CD14-positive monocyte (primary cell): ENCODE results near the gene CCDC198. TPM values are rescaled to one million over a fixed set of nuclear protein-coding genes. Genes with fewer than 3 reads are reported as not detected.

Source experiments
- DNase-seq, 3 donors: peaks; one replicate each; pipeline ENCODE4 v3.0.0-alpha.2; 2011 to 2022
- H2AFZ ChIP-seq: 2 replicates; pipeline ENCODE4 v1.6.0; 2012; ENCODE audit warnings: mild to moderate bottlenecking, low read depth, low read length, inconsistent platforms; ENCODE audit not compliant: insufficient read depth, poor library complexity, severe bottlenecking
- H3K27ac ChIP-seq, 2 donors: 1 replicate in 1 of 2; 2 replicates in 1 of 2; pipeline ENCODE4 v1.5.1; 2012 to 2013; ENCODE audit warnings: low read length in 2 of 2, control low read depth in 1 of 2, inconsistent platforms in 1 of 2, low read depth in 1 of 2, mild to moderate bottlenecking in 1 of 2
- H3K27me3 ChIP-seq, 2 donors: one replicate each; pipeline versions ENCODE4 v1.6.0 to v1.6.1; 2011 to 2013; ENCODE audit warnings: low read length in 2 of 2; ENCODE audit not compliant: control insufficient read depth in 2 of 2, insufficient read depth in 2 of 2
- H3K36me3 ChIP-seq, 2 donors: replicated peaks in 1 of 2; 1 replicate in 1 of 2; 2 replicates in 1 of 2; pipeline versions ENCODE4 v1.5.1 to v1.6.1; 2012 to 2013; ENCODE audit warnings: low read length in 2 of 2, control low read depth in 1 of 2, inconsistent platforms in 1 of 2, mild to moderate bottlenecking in 1 of 2; ENCODE audit not compliant: insufficient read depth in 2 of 2, control insufficient read depth in 1 of 2
- H3K4me1 ChIP-seq, 2 donors: 1 replicate in 1 of 2; 2 replicates in 1 of 2; pipeline versions ENCODE4 v1.5.1 to v1.6.1; 2012 to 2013; ENCODE audit warnings: low read length in 2 of 2, control low read depth in 1 of 2, inconsistent platforms in 1 of 2, mild to moderate bottlenecking in 1 of 2, moderate library complexity in 1 of 2; ENCODE audit not compliant: insufficient read depth in 2 of 2, control insufficient read depth in 1 of 2
- H3K4me2 ChIP-seq: replicated peaks from 2 replicates; pipeline ENCODE3; 2012; ENCODE audit warnings: low read length, moderate library complexity, mild to moderate bottlenecking; ENCODE audit not compliant: poor library complexity, severe bottlenecking; ENCODE audit errors: extremely low read depth
- H3K4me3 ChIP-seq, 3 experiments: fragments of 200-600 bp in 1 of 3; sonication (generic) in 1 of 3; replicated peaks in 1 of 3; 1 replicate in 2 of 3; 2 replicates in 1 of 3; pipeline ENCODE4 v1.5.1; 2011 to 2013; ENCODE audit warnings: low read length in 3 of 3, mild to moderate bottlenecking in 3 of 3, control low read depth in 2 of 3, low read depth in 2 of 3, inconsistent platforms in 1 of 3, moderate library complexity in 1 of 3
- H3K79me2 ChIP-seq: 2 replicates; pipeline ENCODE4 v1.6.0; 2012; ENCODE audit warnings: mild to moderate bottlenecking, control low read depth, inconsistent platforms, low read length, moderate library complexity; ENCODE audit not compliant: insufficient read depth
- H3K9ac ChIP-seq: 2 replicates; pipeline ENCODE4 v1.6.0; 2017; ENCODE audit warnings: low read length, mild to moderate bottlenecking; ENCODE audit not compliant: insufficient read depth, poor library complexity, severe bottlenecking
- H3K9me3 ChIP-seq, 2 donors: replicated peaks in 1 of 2; 1 replicate in 1 of 2; 2 replicates in 1 of 2; pipeline versions ENCODE4 v1.5.1 to v1.6.1; 2012 to 2013; ENCODE audit warnings: low read length in 2 of 2, control low read depth in 1 of 2; ENCODE audit not compliant: control insufficient read depth in 1 of 2, insufficient read depth in 1 of 2
- H4K20me1 ChIP-seq: 2 replicates; pipeline ENCODE4 v1.6.0; 2012; ENCODE audit warnings: mild to moderate bottlenecking, low read length, control low read depth, moderate library complexity; ENCODE audit not compliant: insufficient read depth
- H3K27ac Mint-ChIP-seq, 7 donors: one replicate each; pipeline ENCODE4 v1.8.0; 2020; ENCODE audit warnings: mild to moderate bottlenecking in 7 of 7, mixed read lengths in 7 of 7, moderate library complexity in 6 of 7, inconsistent platforms in 2 of 7
- H3K27me3 Mint-ChIP-seq, 3 donors: one replicate each; pipeline ENCODE4 v1.8.0; 2021 to 2022; ENCODE audit warnings: low read depth in 3 of 3, mild to moderate bottlenecking in 3 of 3, mixed read lengths in 3 of 3, moderate library complexity in 3 of 3, inconsistent platforms in 1 of 3
- H3K36me3 Mint-ChIP-seq, 2 donors: one replicate each; pipeline ENCODE4 v1.8.0; 2020; ENCODE audit warnings: mixed read lengths in 2 of 2, inconsistent platforms in 1 of 2, mild to moderate bottlenecking in 1 of 2
- H3K4me1 Mint-ChIP-seq: one replicate; pipeline ENCODE4 v1.8.0; 2020; ENCODE audit warnings: mild to moderate bottlenecking, mixed read lengths
- H3K4me3 Mint-ChIP-seq, 2 donors: one replicate each; pipeline ENCODE4 v1.8.0; 2020; ENCODE audit warnings: mild to moderate bottlenecking in 2 of 2, mixed read lengths in 2 of 2, moderate library complexity in 1 of 2
- H3K9me3 Mint-ChIP-seq, 7 donors: one replicate each; pipeline ENCODE4 v1.8.0; 2020 to 2022; ENCODE audit warnings: mixed read lengths in 7 of 7, mild to moderate bottlenecking in 6 of 7, moderate library complexity in 6 of 7, inconsistent platforms in 2 of 7
- CTCF ChIP-seq: fragments of 200-600 bp; IDR thresholded peaks from one replicate; pipeline ENCODE4 v1.8.0; 2022; ENCODE audit warnings: antibody characterized with exemption, mild to moderate bottlenecking
- WGBS: methylation state at CpG from one replicate; pipeline ENCODE4 v1.1.5; 2013; ENCODE audit warnings: missing lambda C conversion rate; ENCODE audit not compliant: insufficient coverage; 5-methylcytosine and 5-hydroxymethylcytosine counted together
- intact Hi-C, 2 donors: fragments of 100-400 bp; cut with micrococcal nuclease; formaldehyde crosslinking; loops; one replicate each; pipeline versions ENCODE4 v1.15.0 to v1.15.1; 2023
- polyA plus RNA-seq, 3 donors: library from polyadenylated mRNA; depleted of rRNA in 1 of 3; unstranded in 2 of 3; stranded (reverse) in 1 of 3; fragments of 300-500 nt in 2 of 3; fragments of >200 nt in 1 of 3; fragmentation: Illumina TruSeq in 2 of 3; gene quantifications; 1 replicate in 2 of 3; 2 replicates in 1 of 3; pipeline ENCODE4 v1.2.3, GENCODE V29; 2012 to 2021

Gene CCDC198
- polyA plus RNA-seq, 3 donors, result not detected

- Histone ChIP-seq H3K79me2 (no peaks in the 10 kb centered on the region), H3K4me3 (no peak overlapping the region), H3K36me3 (no peaks in the 10 kb centered on the region), H2AFZ (no peak overlapping the region), H3K9me3 (peaks cover 0 to 3% of the 10 kb centered on the region in 2 donors), H4K20me1 (no peaks in the 10 kb centered on the region), H3K4me2 (no peak overlapping the region), H3K27ac (no peak overlapping the region), H3K9ac (no peak overlapping the region), H3K4me1 (no peaks in the 10 kb centered on the region), H3K27me3 (no peaks in the 10 kb centered on the region)
- Mint-ChIP-seq H3K4me1 (no peaks in the 10 kb centered on the region), H3K4me3 (no peak overlapping the region), H3K9me3 (peaks cover 2 to 20% (median 6%) of the 10 kb centered on the region in 7 donors), H3K36me3 (no peaks in the 10 kb centered on the region), H3K27ac (no peak overlapping the region), H3K27me3 (peaks cover 0 to 3% (median 2%) of the 10 kb centered on the region in 3 donors)
- no peak for DNase-seq
- intact Hi-C loops, result no loop called here
- WGBS, result 100% methylated on average over 1 of the region's 4 CpGs
- no peak for TF ChIP-seq CTCF
Measured at GRCh38 chr14:57498035-57498434, 4.4 kb upstream of the CCDC198 start.

- Histone ChIP-seq H3K36me3 (no peaks in the 10 kb centered on the region), H3K4me1 (no peaks in the 10 kb centered on the region), H3K4me2 (no peak overlapping the region), H3K4me3 (no peak overlapping the region), H3K9me3 (no peaks in the 10 kb centered on the region), H3K9ac (no peak overlapping the region), H3K27ac (no peak overlapping the region), H2AFZ (no peak overlapping the region), H3K79me2 (no peaks in the 10 kb centered on the region), H4K20me1 (no peaks in the 10 kb centered on the region), H3K27me3 (no peaks in the 10 kb centered on the region)
- H3K27me3 Mint-ChIP-seq, result peaks cover 0 to 2% (median 2%) of the 10 kb centered on the region in 3 donors
- no peak overlapping the region for H3K27ac Mint-ChIP-seq
- DNase-seq, result no peak
- no peak overlapping the region for H3K4me3 Mint-ChIP-seq
- intact Hi-C loops, result no loop called here
- no peaks in the 10 kb centered on the region for H3K4me1 Mint-ChIP-seq
- TF ChIP-seq CTCF, result no peak
- no CpG with 5 or more reads among the region's 2 CpGs for WGBS
- H3K36me3 Mint-ChIP-seq, result no peaks in the 10 kb centered on the region
- H3K9me3 Mint-ChIP-seq, result peaks cover 0 to 9% (median 2%) of the 10 kb centered on the region in 7 donors
Measured at GRCh38 chr14:57495416-57495815, 1.8 kb upstream of the CCDC198 start.
